ENCODE measurements around the gene FBN2.

DNA sequence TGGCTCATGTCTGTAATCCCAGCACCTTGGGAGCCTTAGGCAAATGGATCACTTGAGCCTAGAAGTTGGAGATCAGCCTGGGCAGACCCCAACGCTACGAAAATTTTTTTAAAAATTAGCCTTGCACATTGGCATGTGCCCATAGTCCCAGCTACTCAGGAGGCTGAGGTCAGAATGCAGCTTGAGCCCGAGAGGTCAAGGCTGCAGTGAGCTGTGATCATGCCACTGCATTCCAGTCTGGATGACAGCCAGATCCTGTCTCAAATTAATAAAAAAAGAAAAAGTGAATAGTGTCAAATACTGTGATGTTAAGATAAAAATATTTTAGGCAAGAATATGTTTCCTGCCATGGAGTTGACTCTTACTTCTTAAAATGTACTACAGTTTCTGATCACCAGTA lies 5.3 kb downstream of the FBN2 start:
- TF ChIP-seq CTCF (IDR thresholded peaks at IDR 0.05), result no peak
- no peak for TF ChIP-seq POLR2AphosphoS5 (IDR thresholded peaks at IDR 0.05; ENCODE audit: insufficient read depth in 1 of 2, low read depth in 1 of 2)
